ENCODE measurements around the gene TMEM184B.

The TMEM184B gene

GRCh38 chr22:38315823-38316363 lies 43.1 kb upstream of the TMEM184B start:
- Histone ChIP-seq H3K9ac (ENCODE audit: low read depth, low read length, poor library complexity) (peak overlapping the region; percentile 53), H4K91ac (ENCODE audit: low read depth, low read length, poor library complexity) (no peak overlapping the region), H2BK12ac (ENCODE audit: low read length) (no peak overlapping the region), H3K4me2 (ENCODE audit: insufficient read depth, low read length, poor library complexity, severe bottlenecking) (peak overlapping the region; percentile 76), H3K36me3 (replicated peaks in 1 of 2; ENCODE audit: control insufficient read depth in 2 of 2, insufficient read depth in 2 of 2, low read length in 2 of 2) (peaks cover 22 to 43% of the 10 kb centered on the region in 2 donors), H3K9me3 (replicated peaks in 1 of 2; ENCODE audit: control insufficient read depth in 2 of 2, insufficient read depth in 1 of 2, low read depth in 1 of 2, low read length in 2 of 2) (no peaks in the 10 kb centered on the region), H2BK15ac (ENCODE audit: low read length) (no peak overlapping the region), H3K4ac (ENCODE audit: low read length) (no peak overlapping the region), H2AFZ (ENCODE audit: low read length) (no peak overlapping the region), H3K27ac (replicated peaks; ENCODE audit: low read length) (peak overlapping the region; percentile 81), H3K18ac (ENCODE audit: low read length) (peak overlapping the region; percentile 57), H4K8ac (ENCODE audit: low read depth, low read length) (no peak overlapping the region), H2BK120ac (ENCODE audit: low read depth, low read length) (no peak overlapping the region), H3K4me3 (ENCODE audit: low read length in 2 of 2) (peak overlapping the region; percentile 70 to 89), H3K14ac (ENCODE audit: low read length) (no peak overlapping the region), H3K27me3 (ENCODE audit: control insufficient read depth in 3 of 3, insufficient read depth in 3 of 3, low read depth in 1 of 3, low read length in 3 of 3) (no peaks in the 10 kb centered on the region), H3K79me1 (ENCODE audit: low read depth, low read length) (peaks cover 15% of the 10 kb centered on the region), H2BK5ac (ENCODE audit: low read length) (peak overlapping the region; percentile 85), H3K23ac (ENCODE audit: low read depth, low read length, poor library complexity) (no peak overlapping the region), H2AK5ac (ENCODE audit: low read depth, low read length) (no peak overlapping the region), H3K4me1 (ENCODE audit: control insufficient read depth in 2 of 2, insufficient read depth in 1 of 2, low read depth in 1 of 2, low read length in 2 of 2) (peaks cover 34 to 37% of the 10 kb centered on the region in 2 donors)
- DNase-seq (ENCODE audit: low spot score) = no peak
- no CpG with 5 or more reads among the region's 12 CpGs for WGBS, 2 donors (ENCODE audit: extremely low coverage in 2 of 2, insufficient read length in 2 of 2, insufficient replicate concordance in 1 of 2)

GRCh38 chr22:38314933-38315822 lies 42.4 kb upstream of the TMEM184B start:
- Histone ChIP-seq H2BK5ac (ENCODE audit: low read length) (peak overlapping the region; percentile 6), H2BK12ac (ENCODE audit: low read length) (peak overlapping the region; percentile 7), H3K4me3 (ENCODE audit: low read length in 2 of 2) (peak overlapping the region; percentile 70 to 89), H4K8ac (ENCODE audit: low read depth, low read length) (no peak overlapping the region), H2AK5ac (ENCODE audit: low read depth, low read length) (peak overlapping the region; percentile 58), H2BK15ac (ENCODE audit: low read length) (no peak overlapping the region), H3K27me3 (ENCODE audit: control insufficient read depth in 3 of 3, insufficient read depth in 3 of 3, low read depth in 1 of 3, low read length in 3 of 3) (no peaks in the 10 kb centered on the region), H3K18ac (ENCODE audit: low read length) (peak overlapping the region; percentile 65), H3K79me1 (ENCODE audit: low read depth, low read length) (peaks cover 17% of the 10 kb centered on the region), H3K4me2 (ENCODE audit: insufficient read depth, low read length, poor library complexity, severe bottlenecking) (peak overlapping the region; percentile 76), H3K23ac (ENCODE audit: low read depth, low read length, poor library complexity) (no peak overlapping the region), H4K91ac (ENCODE audit: low read depth, low read length, poor library complexity) (no peak overlapping the region), H3K9me3 (replicated peaks in 1 of 2; ENCODE audit: control insufficient read depth in 2 of 2, insufficient read depth in 1 of 2, low read depth in 1 of 2, low read length in 2 of 2) (no peaks in the 10 kb centered on the region), H3K9ac (ENCODE audit: low read depth, low read length, poor library complexity) (peak overlapping the region; percentile 82), H3K14ac (ENCODE audit: low read length) (peak overlapping the region; percentile 86), H3K36me3 (replicated peaks in 1 of 2; ENCODE audit: control insufficient read depth in 2 of 2, insufficient read depth in 2 of 2, low read length in 2 of 2) (peaks cover 27 to 50% of the 10 kb centered on the region in 2 donors), H2BK120ac (ENCODE audit: low read depth, low read length) (peak overlapping the region; percentile 14), H3K27ac (replicated peaks; ENCODE audit: low read length) (peak overlapping the region; percentile 41), H2AFZ (ENCODE audit: low read length) (no peak overlapping the region), H3K4me1 (ENCODE audit: control insufficient read depth in 2 of 2, insufficient read depth in 1 of 2, low read depth in 1 of 2, low read length in 2 of 2) (peaks cover 34 to 37% of the 10 kb centered on the region in 2 donors), H3K4ac (ENCODE audit: low read length) (no peak overlapping the region)
- no peak for DNase-seq (ENCODE audit: low spot score)
- no CpG with 5 or more reads among the region's 21 CpGs for WGBS, 2 donors (ENCODE audit: extremely low coverage in 2 of 2, insufficient read length in 2 of 2, insufficient replicate concordance in 1 of 2)

GRCh38 chr22:38314051-38314932 lies 41.5 kb upstream of the TMEM184B start:
- peak overlapping the region; percentile 76 for H3K4me2 ChIP-seq (ENCODE audit: insufficient read depth, low read length, poor library complexity, severe bottlenecking)
- no peak overlapping the region for H4K91ac ChIP-seq (ENCODE audit: low read depth, low read length, poor library complexity)
- H2BK12ac ChIP-seq (ENCODE audit: low read length) = no peak overlapping the region
- H3K4me1 ChIP-seq (ENCODE audit: control insufficient read depth in 2 of 2, insufficient read depth in 1 of 2, low read depth in 1 of 2, low read length in 2 of 2) = peaks cover 34 to 35% of the 10 kb centered on the region in 2 donors
- H3K4ac ChIP-seq (ENCODE audit: low read length) = peak overlapping the region; percentile 20
- no peak for DNase-seq (ENCODE audit: low spot score)
- H3K27ac ChIP-seq (replicated peaks; ENCODE audit: low read length) = peak overlapping the region; percentile 41
- H4K8ac ChIP-seq (ENCODE audit: low read depth, low read length) = no peak overlapping the region
- H3K14ac ChIP-seq (ENCODE audit: low read length) = peak overlapping the region; percentile 86
- peak overlapping the region; percentile 14 for H2BK120ac ChIP-seq (ENCODE audit: low read depth, low read length)
- H2BK15ac ChIP-seq (ENCODE audit: low read length) = peak overlapping the region; percentile 39
- H2BK5ac ChIP-seq (ENCODE audit: low read length) = peak overlapping the region; percentile 6
- peaks cover 17% of the 10 kb centered on the region for H3K79me1 ChIP-seq (ENCODE audit: low read depth, low read length)
- H3K4me3 ChIP-seq (ENCODE audit: low read length in 2 of 2) = peak overlapping the region; percentile 20 to 70
- H3K23ac ChIP-seq (ENCODE audit: low read depth, low read length, poor library complexity) = peak overlapping the region; percentile 87
- H3K9me3 ChIP-seq (replicated peaks in 1 of 2; ENCODE audit: control insufficient read depth in 2 of 2, insufficient read depth in 1 of 2, low read depth in 1 of 2, low read length in 2 of 2) = no peaks in the 10 kb centered on the region
- H3K36me3 ChIP-seq (replicated peaks in 1 of 2; ENCODE audit: control insufficient read depth in 2 of 2, insufficient read depth in 2 of 2, low read length in 2 of 2) = peaks cover 31 to 58% of the 10 kb centered on the region in 2 donors
- H2AFZ ChIP-seq (ENCODE audit: low read length) = no peak overlapping the region
- peak overlapping the region; percentile 92 for H2AK5ac ChIP-seq (ENCODE audit: low read depth, low read length)
- peak overlapping the region; percentile 82 for H3K9ac ChIP-seq (ENCODE audit: low read depth, low read length, poor library complexity)
- no CpG with 5 or more reads among the region's 23 CpGs for WGBS, 2 donors (ENCODE audit: extremely low coverage in 2 of 2, insufficient read length in 2 of 2, insufficient replicate concordance in 1 of 2)
- no peaks in the 10 kb centered on the region for H3K27me3 ChIP-seq (ENCODE audit: control insufficient read depth in 3 of 3, insufficient read depth in 3 of 3, low read depth in 1 of 3, low read length in 3 of 3)
- peak overlapping the region; percentile 65 for H3K18ac ChIP-seq (ENCODE audit: low read length)
